ENCODE data around the gene TMEM247.

TMEM247 gene

GRCh38 chr2:46482490-46482889 is 3.1 kb downstream of the TMEM247 start:
- DNase-seq (no peak), ATAC-seq (ENCODE audit: insufficient read depth, low read depth) (no peak)
- Histone ChIP-seq H3K4me2 (ENCODE audit: insufficient read depth, low read length) (no peak overlapping the region), H3K79me2 (ENCODE audit: insufficient read depth, low read length) (no peaks in the 10 kb centered on the region), H3K9me3 (ENCODE audit: insufficient read depth, low read length, severe bottlenecking) (peaks cover 4% of the 10 kb centered on the region), H3K27me3 (ENCODE audit: insufficient read depth, low read length, poor library complexity) (peaks cover 9% of the 10 kb centered on the region), H4K20me1 (ENCODE audit: insufficient read depth, low read length) (no peaks in the 10 kb centered on the region), H3K9ac (ENCODE audit: low read depth, low read length) (no peak overlapping the region), H2AFZ (ENCODE audit: low read depth, low read length) (no peak overlapping the region), H3K4me3 (ENCODE audit: low read depth in 1 of 2, low read length in 2 of 2) (no peak overlapping the region), H3K36me3 (ENCODE audit: insufficient read depth, low read length) (no peaks in the 10 kb centered on the region), H3K4me1 (ENCODE audit: insufficient read depth, low read length) (no peaks in the 10 kb centered on the region), H3K27ac (ENCODE audit: low read length) (no peak overlapping the region)
- TF ChIP-seq CTCF (IDR thresholded peaks at IDR 0.05; ENCODE audit: borderline replicate concordance, extremely low read depth, low read length, poor library complexity, severe bottlenecking) (no peak), EZH2 (IDR thresholded peaks at IDR 0.05; ENCODE audit: borderline replicate concordance, low read depth, low read length, severe bottlenecking) (no peak)

- Histone ChIP-seq H3K9me3 (ENCODE audit: insufficient read depth, low read length, severe bottlenecking) (no peaks in the 10 kb centered on the region), H2AFZ (ENCODE audit: low read depth, low read length) (no peak overlapping the region)
- DNase-seq: no peak
These were observed 5.6 kb downstream of the TMEM247 start for GRCh38 chr2:46485002-46485401.

GRCh38 chr2:46486436-46486835 is 7.1 kb downstream of the TMEM247 start:
- peaks cover 9% of the 10 kb centered on the region for H3K27me3 ChIP-seq (ENCODE audit: insufficient read depth, low read length, poor library complexity)
- H3K4me3 ChIP-seq (ENCODE audit: low read depth in 1 of 2, low read length in 2 of 2): no peak overlapping the region
- H3K36me3 ChIP-seq (ENCODE audit: insufficient read depth, low read length): no peaks in the 10 kb centered on the region
- H3K27ac ChIP-seq (ENCODE audit: low read length): no peak overlapping the region
- H3K9ac ChIP-seq (ENCODE audit: low read depth, low read length): no peak overlapping the region
- DNase-seq: no peak
- no peak overlapping the region for H3K4me2 ChIP-seq (ENCODE audit: insufficient read depth, low read length)
- TF ChIP-seq EZH2 (IDR thresholded peaks at IDR 0.05; ENCODE audit: borderline replicate concordance, low read depth, low read length, severe bottlenecking): no peak
- TF ChIP-seq CTCF (IDR thresholded peaks at IDR 0.05; ENCODE audit: borderline replicate concordance, extremely low read depth, low read length, poor library complexity, severe bottlenecking): no peak
- ATAC-seq (ENCODE audit: insufficient read depth, low read depth): no peak
- H3K79me2 ChIP-seq (ENCODE audit: insufficient read depth, low read length): no peaks in the 10 kb centered on the region
- H4K20me1 ChIP-seq (ENCODE audit: insufficient read depth, low read length): no peaks in the 10 kb centered on the region
- H3K4me1 ChIP-seq (ENCODE audit: insufficient read depth, low read length): no peaks in the 10 kb centered on the region
- no peak overlapping the region for H2AFZ ChIP-seq (ENCODE audit: low read depth, low read length)
- no peaks in the 10 kb centered on the region for H3K9me3 ChIP-seq (ENCODE audit: insufficient read depth, low read length, severe bottlenecking)

More at GRCh38 chr2:46485002-46485401, 5.6 kb downstream of the TMEM247 start:
- no peak overlapping the region for H3K4me3 ChIP-seq (ENCODE audit: low read depth in 1 of 2, low read length in 2 of 2)
- H3K9ac ChIP-seq (ENCODE audit: low read depth, low read length): no peak overlapping the region
- no peaks in the 10 kb centered on the region for H3K36me3 ChIP-seq (ENCODE audit: insufficient read depth, low read length)
- TF ChIP-seq CTCF (IDR thresholded peaks at IDR 0.05; ENCODE audit: borderline replicate concordance, extremely low read depth, low read length, poor library complexity, severe bottlenecking): no peak
- TF ChIP-seq EZH2 (IDR thresholded peaks at IDR 0.05; ENCODE audit: borderline replicate concordance, low read depth, low read length, severe bottlenecking): no peak
- no peaks in the 10 kb centered on the region for H3K79me2 ChIP-seq (ENCODE audit: insufficient read depth, low read length)
- H3K4me1 ChIP-seq (ENCODE audit: insufficient read depth, low read length): no peaks in the 10 kb centered on the region
- H3K4me2 ChIP-seq (ENCODE audit: insufficient read depth, low read length): no peak overlapping the region
- H4K20me1 ChIP-seq (ENCODE audit: insufficient read depth, low read length): no peaks in the 10 kb centered on the region
- ATAC-seq (ENCODE audit: insufficient read depth, low read depth): no peak
- H3K27me3 ChIP-seq (ENCODE audit: insufficient read depth, low read length, poor library complexity): peaks cover 9% of the 10 kb centered on the region
- H3K27ac ChIP-seq (ENCODE audit: low read length): no peak overlapping the region
